C4-2B (cell line): ENCODE results near the gene HDAC4.

Experiments used
- H3K27ac ChIP-seq: fragments of 450-650 bp; 2 replicates; pipeline ENCODE4 v1.5.1; 2017
- ZFX ChIP-seq: fragments of 450-650 bp; IDR thresholded peaks from 2 replicates; pipeline ENCODE4 v1.6.1; 2017
- TF ChIP-seq, protein P1 (sequence below): fragments of 450-650 bp; conservative IDR thresholded peaks from 2 replicates; pipeline ENCODE4 v1.5.1; 2017; ENCODE audit warnings: mild to moderate bottlenecking

Gene HDAC4

GRCh38 chr2:239391286-239392071 is 9.3 kb downstream of the HDAC4 start:
- TF ChIP-seq, protein P1, sequence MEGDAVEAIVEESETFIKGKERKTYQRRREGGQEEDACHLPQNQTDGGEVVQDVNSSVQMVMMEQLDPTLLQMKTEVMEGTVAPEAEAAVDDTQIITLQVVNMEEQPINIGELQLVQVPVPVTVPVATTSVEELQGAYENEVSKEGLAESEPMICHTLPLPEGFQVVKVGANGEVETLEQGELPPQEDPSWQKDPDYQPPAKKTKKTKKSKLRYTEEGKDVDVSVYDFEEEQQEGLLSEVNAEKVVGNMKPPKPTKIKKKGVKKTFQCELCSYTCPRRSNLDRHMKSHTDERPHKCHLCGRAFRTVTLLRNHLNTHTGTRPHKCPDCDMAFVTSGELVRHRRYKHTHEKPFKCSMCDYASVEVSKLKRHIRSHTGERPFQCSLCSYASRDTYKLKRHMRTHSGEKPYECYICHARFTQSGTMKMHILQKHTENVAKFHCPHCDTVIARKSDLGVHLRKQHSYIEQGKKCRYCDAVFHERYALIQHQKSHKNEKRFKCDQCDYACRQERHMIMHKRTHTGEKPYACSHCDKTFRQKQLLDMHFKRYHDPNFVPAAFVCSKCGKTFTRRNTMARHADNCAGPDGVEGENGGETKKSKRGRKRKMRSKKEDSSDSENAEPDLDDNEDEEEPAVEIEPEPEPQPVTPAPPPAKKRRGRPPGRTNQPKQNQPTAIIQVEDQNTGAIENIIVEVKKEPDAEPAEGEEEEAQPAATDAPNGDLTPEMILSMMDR, result no peak
- TF ChIP-seq ZFX, result no peak
- H3K27ac ChIP-seq, result no peak overlapping the region

GRCh38 chr2:239390546-239391285 is 10.1 kb downstream of the HDAC4 start:
- TF ChIP-seq, protein P1, result no peak
- no peak for TF ChIP-seq ZFX

DNA sequence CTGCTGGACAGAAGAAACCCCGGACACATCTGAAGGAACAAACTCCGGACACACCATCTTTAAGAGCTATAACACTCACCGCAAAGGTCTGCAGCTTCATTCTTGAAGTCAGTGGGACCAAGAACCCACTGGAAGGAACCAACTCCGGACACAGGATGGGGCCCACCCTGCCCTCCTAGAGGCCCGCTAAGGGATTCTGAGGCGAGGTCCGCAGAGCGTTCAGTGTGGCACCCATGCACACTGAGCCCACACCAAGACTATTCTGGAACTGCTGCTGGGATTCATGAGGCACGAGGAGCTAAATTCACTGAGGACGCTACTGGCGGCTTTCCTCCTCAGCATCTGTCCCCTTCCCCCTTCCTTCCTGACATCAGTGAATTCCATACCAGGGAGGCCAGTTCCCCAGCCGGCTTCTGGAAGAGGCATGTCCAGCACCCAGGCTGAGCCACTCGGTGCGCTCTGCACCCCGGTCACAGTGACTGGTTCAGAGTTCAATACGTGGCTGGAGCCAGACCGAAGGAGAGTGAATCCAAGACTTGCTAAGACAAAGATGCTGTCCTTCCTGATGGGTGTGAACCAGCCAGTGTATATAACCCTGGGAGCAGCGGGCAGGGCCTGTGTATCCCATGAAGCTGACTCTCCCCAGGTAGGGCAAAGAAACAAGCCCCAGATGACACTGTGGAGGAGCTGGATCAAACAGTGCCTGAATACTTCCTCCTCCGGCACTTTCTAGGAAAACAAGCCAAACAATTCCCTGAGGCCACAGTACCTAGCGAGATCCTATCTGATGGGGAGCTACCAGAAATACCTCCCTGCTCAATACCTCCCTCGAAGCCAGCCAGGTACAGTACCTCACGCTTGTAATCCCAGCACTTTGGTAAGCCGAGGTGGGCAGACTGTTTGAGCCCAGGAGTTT is 11.1 kb downstream of the HDAC4 start:
- TF ChIP-seq, protein P1, result no peak
- no peak for TF ChIP-seq ZFX
- H3K27ac ChIP-seq, result no peak overlapping the region

More at GRCh38 chr2:239390546-239391285, 10.1 kb downstream of the HDAC4 start:
- no peak overlapping the region for H3K27ac ChIP-seq

- TF ChIP-seq ZFX, result no peak
- TF ChIP-seq, protein P1, result no peak
- H3K27ac ChIP-seq, result no peak overlapping the region
These were observed 12.3 kb downstream of the HDAC4 start for GRCh38 chr2:239388236-239389151.

DNA sequence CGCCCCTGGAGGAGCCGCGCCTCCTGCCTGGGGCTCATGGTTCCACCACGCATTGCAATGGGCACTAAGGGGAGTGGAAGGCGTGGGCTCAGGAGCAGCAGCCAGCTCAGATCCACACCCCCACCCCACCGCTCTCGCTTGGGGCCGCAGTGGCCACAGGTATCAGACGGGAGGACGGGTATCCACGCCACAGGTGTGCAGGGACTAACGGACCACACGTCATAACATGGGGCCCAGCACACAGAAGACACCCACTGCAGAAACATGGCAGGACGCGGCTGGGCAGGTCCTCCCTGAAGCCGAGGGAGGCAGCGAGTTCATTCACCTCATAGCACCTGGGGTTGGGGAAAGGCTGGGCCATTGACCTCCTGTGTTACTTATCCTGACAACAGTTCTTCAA is 13.0 kb downstream of the HDAC4 start:
- no peak overlapping the region for H3K27ac ChIP-seq
- TF ChIP-seq, protein P1, result no peak
- TF ChIP-seq ZFX, result no peak

DNA sequence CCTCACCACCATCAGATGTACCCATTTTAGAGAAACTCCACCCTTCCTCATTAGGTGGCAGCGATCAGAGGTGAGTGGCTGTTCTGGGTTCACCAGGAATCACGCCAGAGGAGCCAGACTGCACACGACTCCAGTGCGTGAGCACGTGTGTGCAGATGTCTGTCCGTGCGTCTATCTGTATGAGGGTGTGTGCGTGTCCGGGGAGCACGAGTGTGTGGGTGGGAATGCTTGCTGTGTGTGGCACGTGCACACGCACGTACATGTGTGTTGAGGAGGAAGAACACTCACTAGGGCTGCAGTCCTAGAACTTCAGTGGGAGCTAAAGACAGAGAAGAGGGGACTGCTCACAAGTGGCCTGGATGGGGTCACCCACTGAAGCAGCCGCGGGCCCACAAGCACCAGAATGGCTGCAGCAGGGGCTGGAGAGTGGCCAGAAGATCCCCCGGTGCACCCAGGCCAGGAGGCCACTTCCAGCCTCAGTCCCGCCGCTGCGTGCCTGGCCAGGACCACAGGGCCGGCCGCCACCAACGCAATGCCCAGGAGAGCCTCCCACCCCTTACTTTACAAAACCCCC is 13.9 kb downstream of the HDAC4 start:
- H3K27ac ChIP-seq, result no peak overlapping the region
- TF ChIP-seq ZFX, result no peak
- TF ChIP-seq, protein P1, result no peak
